ENCODE results near the gene RUNX3.

Gene RUNX3

DNA sequence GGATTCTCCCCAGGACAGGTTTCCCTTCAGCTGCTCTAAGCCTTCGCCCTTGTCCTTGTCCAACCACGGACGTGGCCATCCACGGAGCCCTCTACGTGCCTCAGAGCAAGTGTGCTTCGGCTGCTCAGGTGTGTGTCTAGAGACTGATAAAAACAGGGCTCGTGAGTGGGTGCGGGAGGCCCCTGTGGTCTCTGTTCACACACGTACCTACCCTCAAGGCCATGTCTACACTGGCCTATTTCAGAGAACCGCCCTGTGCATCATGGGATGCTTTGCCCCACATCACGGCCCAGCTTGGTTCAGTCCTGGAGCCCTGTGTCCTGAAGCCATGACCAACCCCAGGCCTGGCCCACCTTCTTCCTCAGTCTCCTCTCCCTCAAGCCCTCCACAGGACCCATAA lies 24.6 kb upstream of the RUNX3 start:
- Histone ChIP-seq H3K27ac (ENCODE audit: low read depth, low read length) (no peak overlapping the region), H3K36me3 (ENCODE audit: control insufficient read depth, insufficient read depth, low read length) (no peaks in the 10 kb centered on the region), H3K4me3 (ENCODE audit: low read depth, low read length) (no peak overlapping the region), H3K9ac (ENCODE audit: low read length) (no peak overlapping the region), H3K27me3 (ENCODE audit: control insufficient read depth, insufficient read depth, low read length) (no peaks in the 10 kb centered on the region), H3K4me1 (ENCODE audit: control insufficient read depth, insufficient read depth, low read length) (peaks cover 13% of the 10 kb centered on the region), H3K9me3 (ENCODE audit: control insufficient read depth, insufficient read depth, low read depth, low read length) (no peaks in the 10 kb centered on the region)

DNA sequence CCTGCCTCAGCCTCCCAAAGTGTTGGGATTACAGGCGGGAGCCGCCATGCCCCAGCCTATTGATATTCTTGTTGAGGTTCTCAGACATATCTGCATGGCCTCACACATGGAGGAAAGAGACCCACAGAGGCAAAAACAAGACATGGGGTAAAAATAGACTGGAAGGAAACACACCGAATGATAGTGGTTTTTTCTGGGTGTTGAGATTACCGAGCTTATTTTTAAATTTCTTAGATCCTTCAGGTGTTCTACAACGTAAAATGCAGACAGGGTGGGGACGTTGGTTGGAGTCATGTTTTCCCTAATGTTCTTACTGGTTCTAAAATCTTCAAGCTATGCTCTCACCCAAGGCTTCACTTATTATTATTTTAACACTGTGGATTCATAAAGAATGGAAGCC lies 23.9 kb upstream of the RUNX3 start:
- Histone ChIP-seq H3K9me3 (ENCODE audit: control insufficient read depth, insufficient read depth, low read depth, low read length) (no peaks in the 10 kb centered on the region), H3K9ac (ENCODE audit: low read length) (no peak overlapping the region), H3K4me3 (ENCODE audit: low read depth, low read length) (no peak overlapping the region), H3K27ac (ENCODE audit: low read depth, low read length) (no peak overlapping the region), H3K27me3 (ENCODE audit: control insufficient read depth, insufficient read depth, low read length) (no peaks in the 10 kb centered on the region), H3K36me3 (ENCODE audit: control insufficient read depth, insufficient read depth, low read length) (no peaks in the 10 kb centered on the region), H3K4me1 (ENCODE audit: control insufficient read depth, insufficient read depth, low read length) (peaks cover 19% of the 10 kb centered on the region)

DNA sequence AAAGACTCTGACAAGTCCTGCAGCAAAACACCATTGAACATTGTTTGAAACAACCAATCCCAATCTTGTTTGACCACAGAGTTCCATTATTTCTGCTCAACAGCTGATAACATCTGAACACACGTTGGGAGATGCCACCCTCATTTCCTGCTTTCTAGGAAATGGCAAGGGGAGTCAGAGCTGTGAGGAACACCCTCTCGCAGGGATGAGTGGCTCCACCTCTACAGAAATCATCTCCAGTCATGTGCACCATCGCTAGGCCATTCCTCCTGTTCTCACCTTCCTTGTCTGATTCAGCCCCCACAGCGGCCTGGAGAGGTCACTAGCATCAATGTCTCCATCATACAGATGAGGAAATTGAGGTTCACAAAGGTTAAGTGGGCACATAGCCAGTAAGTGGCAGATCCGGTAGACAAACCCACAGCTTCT lies 22.4 kb upstream of the RUNX3 start:
- H3K36me3 ChIP-seq (ENCODE audit: control insufficient read depth, insufficient read depth, low read length) = no peaks in the 10 kb centered on the region
- H3K9me3 ChIP-seq (ENCODE audit: control insufficient read depth, insufficient read depth, low read depth, low read length) = no peaks in the 10 kb centered on the region
- H3K27me3 ChIP-seq (ENCODE audit: control insufficient read depth, insufficient read depth, low read length) = no peaks in the 10 kb centered on the region
- no peak overlapping the region for H3K9ac ChIP-seq (ENCODE audit: low read length)
- H3K27ac ChIP-seq (ENCODE audit: low read depth, low read length) = no peak overlapping the region
- H3K4me1 ChIP-seq (ENCODE audit: control insufficient read depth, insufficient read depth, low read length) = peaks cover 19% of the 10 kb centered on the region
- no peak overlapping the region for H3K4me3 ChIP-seq (ENCODE audit: low read depth, low read length)

DNA sequence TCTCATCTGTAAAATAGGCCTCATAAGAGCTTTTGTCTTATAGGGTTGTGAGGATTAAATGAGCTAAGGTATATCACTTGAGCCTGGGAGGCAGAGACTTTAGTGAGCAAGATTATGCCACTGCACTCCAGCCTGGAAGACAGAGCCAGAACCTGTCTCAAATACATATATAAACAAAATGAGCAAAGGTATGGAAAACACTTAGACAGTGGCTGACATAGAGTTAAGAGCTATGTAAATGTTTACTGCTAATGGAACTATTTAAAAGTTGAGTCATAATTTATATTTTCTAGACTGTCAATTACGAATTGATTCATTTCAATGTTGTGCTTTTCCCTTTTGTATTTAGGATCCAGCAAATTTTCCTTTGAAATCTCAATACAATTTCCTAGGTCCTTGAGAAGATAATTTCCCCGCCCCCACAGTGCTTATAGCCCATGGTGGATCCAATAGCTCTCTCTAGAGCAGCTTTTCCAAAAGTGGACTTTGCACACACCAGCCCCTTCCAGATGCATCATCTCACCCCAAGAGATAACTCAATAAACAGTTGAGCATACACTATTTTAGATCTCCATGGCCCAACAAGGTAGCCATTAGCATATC lies 21.8 kb upstream of the RUNX3 start:
- no peak overlapping the region for H3K27ac ChIP-seq (ENCODE audit: low read depth, low read length)
- no peaks in the 10 kb centered on the region for H3K9me3 ChIP-seq (ENCODE audit: control insufficient read depth, insufficient read depth, low read depth, low read length)
- H3K4me1 ChIP-seq (ENCODE audit: control insufficient read depth, insufficient read depth, low read length) = peaks cover 19% of the 10 kb centered on the region
- H3K4me3 ChIP-seq (ENCODE audit: low read depth, low read length) = no peak overlapping the region
- no peaks in the 10 kb centered on the region for H3K27me3 ChIP-seq (ENCODE audit: control insufficient read depth, insufficient read depth, low read length)
- H3K36me3 ChIP-seq (ENCODE audit: control insufficient read depth, insufficient read depth, low read length) = no peaks in the 10 kb centered on the region
- no peak overlapping the region for H3K9ac ChIP-seq (ENCODE audit: low read length)

DNA sequence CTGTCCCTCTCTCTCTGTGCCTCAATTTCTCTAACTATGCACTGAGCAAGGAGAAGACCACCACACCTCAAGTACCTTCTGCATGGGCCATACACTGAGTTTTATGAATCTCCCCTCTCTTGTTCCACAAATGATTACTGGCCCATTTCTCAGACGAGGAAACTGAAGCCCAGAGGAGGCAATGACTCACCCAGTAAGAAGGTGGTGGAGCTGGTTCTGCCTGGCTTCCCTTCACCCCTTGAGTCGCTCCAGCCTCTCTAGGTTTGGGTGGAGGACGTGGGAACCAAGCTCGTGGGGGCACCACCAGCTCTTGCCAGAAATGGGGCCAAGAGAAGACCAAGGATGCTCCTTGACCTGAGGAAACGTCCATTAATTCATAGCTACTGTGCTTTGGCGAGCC lies 21.3 kb upstream of the RUNX3 start:
- H3K27ac ChIP-seq (ENCODE audit: low read depth, low read length) = no peak overlapping the region

DNA sequence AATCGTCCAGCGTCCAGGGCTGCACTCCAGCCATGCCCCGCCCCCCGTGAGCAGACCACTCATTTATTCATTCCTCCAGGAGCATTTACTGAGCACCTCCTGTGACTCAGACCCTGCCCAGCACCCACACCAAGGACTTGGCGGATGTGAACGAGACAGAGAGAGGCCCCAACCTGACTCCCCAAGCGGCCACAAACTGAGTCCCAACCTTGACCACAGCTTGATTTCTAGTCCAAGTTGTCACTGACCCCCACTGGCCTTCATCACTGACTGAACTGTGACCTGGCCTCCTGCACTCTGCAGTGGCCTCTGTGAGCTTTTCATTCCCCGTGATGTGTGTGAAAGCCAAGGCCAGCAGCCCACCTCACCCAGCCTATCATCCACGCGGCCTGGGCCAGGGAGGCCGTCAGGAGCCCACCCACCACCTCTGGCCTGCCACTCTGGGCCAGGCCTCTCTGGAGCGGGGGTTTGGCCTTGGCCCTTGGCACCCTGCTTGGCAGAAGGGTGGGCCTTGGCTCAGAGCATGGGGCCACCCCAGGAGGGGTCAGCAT lies 19.3 kb upstream of the RUNX3 start:
- Histone ChIP-seq H3K36me3 (ENCODE audit: control insufficient read depth, insufficient read depth, low read length) (no peaks in the 10 kb centered on the region), H3K9ac (ENCODE audit: low read length) (no peak overlapping the region), H3K4me3 (ENCODE audit: low read depth, low read length) (no peak overlapping the region), H3K4me1 (ENCODE audit: control insufficient read depth, insufficient read depth, low read length) (peaks cover 15% of the 10 kb centered on the region), H3K27me3 (ENCODE audit: control insufficient read depth, insufficient read depth, low read length) (no peaks in the 10 kb centered on the region), H3K27ac (ENCODE audit: low read depth, low read length) (no peak overlapping the region), H3K9me3 (ENCODE audit: control insufficient read depth, insufficient read depth, low read depth, low read length) (no peaks in the 10 kb centered on the region)

More for the DNA sequence above, 21.3 kb upstream of the RUNX3 start:
- no peak overlapping the region for H3K9ac ChIP-seq (ENCODE audit: low read length)
- H3K9me3 ChIP-seq (ENCODE audit: control insufficient read depth, insufficient read depth, low read depth, low read length) = no peaks in the 10 kb centered on the region
- no peaks in the 10 kb centered on the region for H3K27me3 ChIP-seq (ENCODE audit: control insufficient read depth, insufficient read depth, low read length)
- peaks cover 19% of the 10 kb centered on the region for H3K4me1 ChIP-seq (ENCODE audit: control insufficient read depth, insufficient read depth, low read length)
- no peak overlapping the region for H3K4me3 ChIP-seq (ENCODE audit: low read depth, low read length)
- H3K36me3 ChIP-seq (ENCODE audit: control insufficient read depth, insufficient read depth, low read length) = no peaks in the 10 kb centered on the region

DNA sequence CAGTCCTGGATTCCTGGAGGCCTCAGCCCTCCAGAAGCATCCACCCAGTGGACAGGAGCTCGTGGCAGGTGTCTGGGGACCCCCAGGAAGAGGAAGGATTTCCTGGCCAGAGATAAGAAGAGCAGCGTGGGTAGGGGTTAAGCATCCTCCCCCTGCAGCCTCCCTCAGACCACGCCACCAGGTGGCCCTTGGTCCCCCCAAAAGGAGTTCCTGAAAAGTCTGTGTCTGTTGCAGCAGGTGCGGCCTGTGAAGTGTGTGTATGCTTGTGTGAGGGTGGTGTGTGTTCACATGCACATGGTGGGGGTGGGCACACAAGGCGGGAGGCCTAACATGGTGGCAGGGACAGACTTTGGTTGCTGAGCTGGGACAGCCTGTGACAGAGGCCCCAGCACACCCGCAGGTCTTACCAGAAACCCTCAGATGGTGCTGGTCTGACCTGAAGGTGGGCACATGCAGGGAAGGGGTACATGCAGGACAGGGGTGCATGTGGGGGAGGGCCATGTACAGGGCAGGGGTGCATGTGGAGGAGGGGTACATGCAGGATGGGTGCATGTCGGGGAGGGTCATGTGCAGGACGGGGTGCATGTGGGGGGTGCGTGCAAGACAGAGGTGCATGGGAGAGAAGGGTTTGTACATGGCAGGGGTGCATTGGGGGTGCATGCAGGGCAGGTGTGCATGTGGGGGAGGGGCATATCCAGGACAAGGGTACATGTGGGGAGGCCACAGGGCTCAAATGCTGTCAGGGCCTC lies 18.2 kb upstream of the RUNX3 start:
- Histone ChIP-seq H3K4me3 (ENCODE audit: low read depth, low read length) (no peak overlapping the region), H3K27ac (ENCODE audit: low read depth, low read length) (no peak overlapping the region), H3K9me3 (ENCODE audit: control insufficient read depth, insufficient read depth, low read depth, low read length) (no peaks in the 10 kb centered on the region), H3K9ac (ENCODE audit: low read length) (no peak overlapping the region), H3K4me1 (ENCODE audit: control insufficient read depth, insufficient read depth, low read length) (peaks cover 15% of the 10 kb centered on the region), H3K27me3 (ENCODE audit: control insufficient read depth, insufficient read depth, low read length) (no peaks in the 10 kb centered on the region), H3K36me3 (ENCODE audit: control insufficient read depth, insufficient read depth, low read length) (no peaks in the 10 kb centered on the region)

DNA sequence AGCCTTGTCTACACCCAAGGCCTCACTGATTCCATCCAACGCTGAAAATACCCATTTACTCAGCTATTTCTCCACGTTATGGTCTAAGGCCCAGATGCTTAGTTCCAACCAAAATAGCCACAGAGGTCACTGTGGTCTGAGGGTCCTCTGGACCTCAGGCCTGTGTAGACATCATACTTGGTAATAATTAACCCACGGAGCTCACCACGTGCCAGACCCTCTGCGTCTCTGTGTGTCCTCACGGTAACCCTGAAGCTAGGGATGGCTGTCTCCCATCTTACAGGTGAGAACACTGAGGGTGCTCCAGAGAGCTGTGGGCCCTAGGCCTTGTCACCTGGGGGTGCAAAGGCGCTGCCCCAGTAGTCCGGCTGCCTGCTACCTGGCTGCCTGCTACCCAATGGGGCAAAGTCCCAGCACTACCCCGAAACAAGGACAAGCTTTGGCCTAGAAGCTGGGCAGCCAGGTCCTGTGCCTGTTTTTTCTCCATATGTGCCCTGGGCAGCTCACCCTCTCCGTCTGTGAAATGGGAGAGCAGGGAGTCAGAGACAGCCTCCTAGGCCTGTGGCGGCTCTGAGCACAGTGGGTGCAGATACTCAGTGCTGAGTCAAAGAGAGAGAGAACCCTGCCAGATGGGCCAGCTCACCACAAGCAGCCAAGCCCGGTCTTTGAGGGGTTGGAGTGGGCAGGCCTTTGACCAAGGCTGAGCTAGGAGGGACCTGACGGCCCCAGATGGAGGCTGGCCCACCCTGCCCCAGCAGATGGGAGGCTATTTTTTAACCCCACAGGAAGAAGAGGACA lies 17.0 kb upstream of the RUNX3 start:
- Histone ChIP-seq H3K9ac (ENCODE audit: low read length) (no peak overlapping the region), H3K36me3 (ENCODE audit: control insufficient read depth, insufficient read depth, low read length) (no peaks in the 10 kb centered on the region), H3K27me3 (ENCODE audit: control insufficient read depth, insufficient read depth, low read length) (no peaks in the 10 kb centered on the region), H3K27ac (ENCODE audit: low read depth, low read length) (no peak overlapping the region), H3K9me3 (ENCODE audit: control insufficient read depth, insufficient read depth, low read depth, low read length) (no peaks in the 10 kb centered on the region), H3K4me1 (ENCODE audit: control insufficient read depth, insufficient read depth, low read length) (peaks cover 15% of the 10 kb centered on the region), H3K4me3 (ENCODE audit: low read depth, low read length) (no peak overlapping the region)

DNA sequence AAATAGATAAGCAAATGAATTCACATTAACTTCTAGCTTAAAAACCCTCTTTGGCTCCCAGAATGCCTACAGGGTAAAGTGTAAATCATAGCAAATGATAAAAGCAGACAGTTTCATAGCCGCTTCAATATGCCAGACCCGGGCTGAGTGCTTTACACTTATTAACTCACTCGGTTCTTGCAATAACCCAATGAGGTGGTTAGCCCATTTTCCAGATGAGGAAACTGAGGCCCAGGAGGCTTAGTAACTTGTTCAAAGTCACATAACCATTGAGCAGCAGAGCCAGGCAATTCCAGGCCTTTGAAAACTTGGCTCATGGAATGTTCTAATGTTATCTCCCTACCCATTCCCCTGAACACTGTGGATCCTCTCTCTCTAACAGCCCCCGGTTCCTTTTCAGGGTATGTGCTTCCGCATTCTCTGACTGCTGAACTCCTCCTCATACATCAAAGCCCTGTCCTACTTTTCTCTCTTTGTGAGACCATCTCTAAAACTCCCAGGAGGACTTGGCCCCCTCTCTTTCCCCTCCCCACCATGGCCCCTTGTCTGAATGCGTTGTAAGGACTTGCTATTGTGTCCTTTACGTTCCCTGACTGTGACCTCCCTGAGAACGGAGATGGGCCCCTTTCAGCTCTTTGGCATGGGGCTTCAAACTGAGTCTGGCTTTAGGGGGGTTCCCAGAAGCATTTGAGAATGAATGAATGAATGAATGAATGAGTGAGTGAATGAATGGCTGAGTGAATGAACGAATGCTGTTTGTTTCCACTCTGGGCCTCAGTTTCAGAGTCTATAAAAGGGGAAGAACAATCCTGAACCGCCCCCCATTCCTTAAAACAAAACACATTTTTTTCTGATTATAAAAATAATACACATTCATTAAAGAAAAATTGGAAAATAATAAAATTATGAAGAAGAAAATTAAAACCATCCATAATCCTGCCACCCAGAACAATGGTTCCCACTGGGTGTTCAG lies 15.6 kb upstream of the RUNX3 start:
- Histone ChIP-seq H3K9me3 (ENCODE audit: control insufficient read depth, insufficient read depth, low read depth, low read length) (no peaks in the 10 kb centered on the region), H3K36me3 (ENCODE audit: control insufficient read depth, insufficient read depth, low read length) (no peaks in the 10 kb centered on the region), H3K4me1 (ENCODE audit: control insufficient read depth, insufficient read depth, low read length) (peaks cover 15% of the 10 kb centered on the region), H3K27ac (ENCODE audit: low read depth, low read length) (no peak overlapping the region), H3K27me3 (ENCODE audit: control insufficient read depth, insufficient read depth, low read length) (no peaks in the 10 kb centered on the region), H3K4me3 (ENCODE audit: low read depth, low read length) (no peak overlapping the region), H3K9ac (ENCODE audit: low read length) (no peak overlapping the region)

DNA sequence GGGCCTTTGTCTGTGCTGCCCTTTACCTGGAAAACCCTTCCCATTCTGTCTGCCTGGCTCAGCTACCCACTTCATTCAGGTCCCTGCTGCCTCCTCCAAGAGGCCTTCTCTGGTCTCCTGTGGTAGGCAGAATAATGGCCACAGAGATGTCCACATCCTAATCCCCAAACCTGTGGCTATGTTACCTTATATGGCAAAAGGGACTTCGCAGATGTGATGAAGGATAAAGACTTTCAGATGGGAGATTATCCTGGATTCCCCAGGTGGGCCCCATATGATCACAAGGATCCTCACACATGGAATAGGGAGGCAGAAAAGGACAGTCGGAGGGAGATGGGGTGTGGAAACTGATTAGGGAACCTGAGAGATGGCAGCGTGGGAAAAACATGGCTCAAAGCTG lies 14.2 kb upstream of the RUNX3 start:
- Histone ChIP-seq H3K27me3 (ENCODE audit: control insufficient read depth, insufficient read depth, low read length) (no peaks in the 10 kb centered on the region), H3K9ac (ENCODE audit: low read length) (no peak overlapping the region), H3K36me3 (ENCODE audit: control insufficient read depth, insufficient read depth, low read length) (no peaks in the 10 kb centered on the region), H3K4me1 (ENCODE audit: control insufficient read depth, insufficient read depth, low read length) (peaks cover 2% of the 10 kb centered on the region), H3K9me3 (ENCODE audit: control insufficient read depth, insufficient read depth, low read depth, low read length) (no peaks in the 10 kb centered on the region), H3K27ac (ENCODE audit: low read depth, low read length) (no peak overlapping the region), H3K4me3 (ENCODE audit: low read depth, low read length) (no peak overlapping the region)

Data from HUES6 (cell line).